ENCODE results near the gene SERPINA6.
"Not testable (repeated sequence)": the region's sequence is repeated elsewhere in the genome, so short reads cannot be mapped to it uniquely, and the experiment has no call there.

SERPINA6 gene

GRCh38 chr14:94328196-94328595 is 5.1 kb upstream of the SERPINA6 start:
- no peak for DNase-seq (ENCODE audit: low spot score)

GRCh38 chr14:94321421-94322271 is 1.5 kb downstream of the SERPINA6 start:
- DNase-seq (ENCODE audit: low spot score), result no peak

GRCh38 chr14:94320243-94320642 is 2.9 kb downstream of the SERPINA6 start:
- no peak for DNase-seq (ENCODE audit: low spot score)

GRCh38 chr14:94317259-94317658 is 5.9 kb downstream of the SERPINA6 start:
- DNase-seq (ENCODE audit: low spot score), result no peak

DNA sequence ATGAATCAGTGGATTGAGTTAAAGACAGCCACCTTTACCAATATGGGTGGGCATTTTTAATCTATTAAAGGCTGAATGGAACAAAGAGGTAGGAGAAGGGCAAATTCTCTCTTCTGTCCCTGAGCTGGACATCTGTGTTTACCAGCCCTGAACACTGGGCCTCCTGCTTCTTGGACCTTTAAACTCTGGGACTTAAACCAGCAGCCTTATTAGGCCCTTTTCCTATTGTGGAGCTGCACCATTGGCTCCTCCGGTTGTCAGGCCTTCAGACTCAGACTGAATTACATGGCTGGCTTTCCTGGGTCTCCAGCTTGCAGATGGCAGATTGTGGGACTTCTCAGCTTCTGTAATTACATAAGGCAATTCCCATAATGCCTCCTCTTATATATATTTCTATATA is 6.4 kb downstream of the SERPINA6 start:
- no peak for DNase-seq (ENCODE audit: low spot score)

DNA sequence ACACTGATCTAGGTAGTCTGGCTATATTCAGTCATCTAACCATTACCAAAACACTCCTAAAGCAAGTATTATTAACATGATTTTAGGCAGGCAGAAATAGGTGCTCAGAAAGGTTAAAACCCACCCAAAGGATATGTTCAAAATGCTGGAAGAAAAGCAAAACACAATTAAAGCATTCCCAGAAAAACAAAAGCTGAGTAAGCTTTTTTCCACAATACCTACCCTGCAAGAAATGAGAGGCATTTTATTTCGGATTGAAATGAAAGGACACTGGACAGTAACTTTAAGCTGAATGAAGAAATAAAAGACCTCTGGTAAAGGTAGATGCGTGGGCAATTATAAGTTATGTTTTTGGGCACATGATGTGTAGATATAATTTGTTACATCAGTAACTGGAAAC is 8.2 kb downstream of the SERPINA6 start:
- DNase-seq (ENCODE audit: low spot score), result no peak

DNA sequence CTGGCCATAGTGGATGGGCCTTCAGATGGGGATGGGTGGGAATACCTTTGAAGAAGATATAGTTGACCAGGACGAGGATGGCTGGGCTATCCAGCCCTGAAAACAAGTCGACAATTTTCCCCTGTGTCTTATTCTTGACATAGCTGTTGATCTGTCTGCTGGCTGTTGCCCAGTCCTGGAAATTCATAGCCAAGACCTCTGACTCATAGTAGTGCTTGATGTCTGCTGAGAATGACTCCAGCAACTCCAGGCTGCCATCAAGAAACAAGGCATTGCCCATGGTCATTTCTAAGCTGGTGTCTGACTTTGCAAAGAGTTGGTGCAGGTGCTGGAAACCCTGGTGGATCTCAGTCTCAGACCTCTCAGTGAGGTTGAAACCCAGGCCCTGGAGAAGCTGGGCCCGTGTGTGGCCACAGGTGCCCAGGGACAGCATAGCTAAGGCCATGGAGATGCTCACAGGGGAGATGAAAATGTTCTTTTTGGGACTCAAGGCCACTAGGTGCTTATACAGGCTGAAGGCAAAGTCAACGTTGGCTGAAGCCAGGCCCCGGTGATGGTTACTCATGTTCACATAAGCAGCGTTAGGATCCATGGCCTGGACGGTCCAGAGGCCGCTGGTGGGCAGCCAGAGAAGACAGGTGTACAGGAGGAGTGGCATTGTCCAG is 9.0 kb downstream of the SERPINA6 start:
- DNase-seq (ENCODE audit: low spot score), result no peak

DNA sequence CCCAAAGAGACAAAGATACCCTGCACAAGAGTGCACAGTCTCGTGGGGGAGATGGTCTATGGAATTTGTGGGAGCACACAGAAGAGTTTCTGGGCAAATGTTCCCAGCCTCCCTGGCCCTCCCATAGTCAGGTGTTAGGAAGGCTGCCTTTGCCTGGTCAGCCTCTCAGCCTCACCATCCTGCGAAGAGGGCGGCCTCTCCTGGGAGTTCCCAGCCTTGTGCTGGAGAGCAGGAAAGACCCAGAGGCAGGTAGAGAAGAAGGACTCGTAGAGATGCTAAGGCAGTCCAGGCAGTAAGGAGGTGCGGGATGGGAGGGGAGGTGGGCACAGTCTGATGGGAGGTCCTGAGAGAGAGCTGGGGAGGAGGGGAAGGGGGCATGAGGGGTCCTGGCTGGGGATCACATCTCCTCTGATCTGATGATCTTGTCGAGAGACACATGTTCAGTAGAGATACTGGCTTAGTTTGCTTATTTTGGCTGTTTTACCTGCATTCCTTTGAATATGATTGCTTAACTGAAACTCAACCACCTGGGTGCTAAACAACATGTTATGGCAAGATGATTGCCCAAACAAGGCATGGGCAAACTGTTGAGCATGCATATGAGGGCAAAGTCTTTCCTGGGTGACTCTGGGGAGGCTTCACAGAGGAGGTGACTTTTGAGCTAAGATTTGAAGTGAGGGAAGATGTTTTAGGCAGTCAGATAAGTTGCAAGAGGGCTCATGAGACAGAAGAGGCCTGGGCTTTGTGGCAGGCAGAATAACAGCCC is 10.5 kb downstream of the SERPINA6 start:
- no peak for DNase-seq (ENCODE audit: low spot score)

GRCh38 chr14:94310248-94310647 is 12.9 kb downstream of the SERPINA6 start:
- no peak for DNase-seq (ENCODE audit: low spot score)

DNA sequence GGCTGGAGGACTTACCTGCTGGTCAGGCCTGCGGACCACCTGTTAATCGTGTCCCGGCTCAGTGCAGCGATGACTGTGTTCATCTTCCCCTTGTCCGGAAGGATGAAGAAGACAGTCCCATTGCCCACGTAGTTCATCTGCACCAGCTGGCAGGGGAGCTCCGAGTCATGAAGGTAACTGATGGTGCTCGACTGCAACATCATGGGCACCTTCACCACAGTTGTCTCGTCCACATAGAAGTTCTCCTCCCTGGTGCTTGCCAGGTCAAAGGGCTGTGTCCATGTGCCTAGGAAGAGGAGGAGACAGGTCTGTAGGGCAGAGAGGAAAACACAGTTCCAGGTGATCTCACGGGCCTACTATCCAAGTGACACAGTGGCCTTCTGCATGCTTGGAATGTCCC is 13.4 kb downstream of the SERPINA6 start:
- no peak for DNase-seq (ENCODE audit: low spot score)

DNA sequence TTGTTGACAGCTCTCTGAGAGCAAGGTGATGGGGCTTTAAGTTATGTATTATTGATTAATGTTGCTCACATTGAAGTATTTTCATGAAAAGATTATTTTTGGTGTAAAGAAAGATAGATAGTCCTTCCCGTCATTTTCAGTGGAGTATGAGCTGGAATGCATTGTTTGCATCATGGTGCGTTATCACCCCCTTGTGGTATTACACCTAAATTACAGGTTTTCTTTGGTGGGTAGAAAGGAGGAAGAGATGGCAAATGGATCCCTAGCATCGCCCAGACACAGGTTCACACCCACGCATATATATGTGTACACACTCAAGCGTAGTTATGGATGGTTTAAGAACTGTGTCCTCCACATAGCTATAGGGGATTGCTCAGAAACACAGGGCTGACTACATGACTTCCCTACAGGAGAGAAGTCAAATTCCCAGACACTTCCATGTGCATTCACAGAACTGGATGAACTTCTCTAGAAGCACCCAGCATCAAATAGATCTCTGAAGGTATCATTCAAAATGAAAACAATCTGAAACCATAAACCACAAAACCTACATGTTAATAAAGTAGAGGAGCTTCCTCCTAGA is 15.6 kb downstream of the SERPINA6 start:
- no peak for DNase-seq (ENCODE audit: low spot score)

DNA sequence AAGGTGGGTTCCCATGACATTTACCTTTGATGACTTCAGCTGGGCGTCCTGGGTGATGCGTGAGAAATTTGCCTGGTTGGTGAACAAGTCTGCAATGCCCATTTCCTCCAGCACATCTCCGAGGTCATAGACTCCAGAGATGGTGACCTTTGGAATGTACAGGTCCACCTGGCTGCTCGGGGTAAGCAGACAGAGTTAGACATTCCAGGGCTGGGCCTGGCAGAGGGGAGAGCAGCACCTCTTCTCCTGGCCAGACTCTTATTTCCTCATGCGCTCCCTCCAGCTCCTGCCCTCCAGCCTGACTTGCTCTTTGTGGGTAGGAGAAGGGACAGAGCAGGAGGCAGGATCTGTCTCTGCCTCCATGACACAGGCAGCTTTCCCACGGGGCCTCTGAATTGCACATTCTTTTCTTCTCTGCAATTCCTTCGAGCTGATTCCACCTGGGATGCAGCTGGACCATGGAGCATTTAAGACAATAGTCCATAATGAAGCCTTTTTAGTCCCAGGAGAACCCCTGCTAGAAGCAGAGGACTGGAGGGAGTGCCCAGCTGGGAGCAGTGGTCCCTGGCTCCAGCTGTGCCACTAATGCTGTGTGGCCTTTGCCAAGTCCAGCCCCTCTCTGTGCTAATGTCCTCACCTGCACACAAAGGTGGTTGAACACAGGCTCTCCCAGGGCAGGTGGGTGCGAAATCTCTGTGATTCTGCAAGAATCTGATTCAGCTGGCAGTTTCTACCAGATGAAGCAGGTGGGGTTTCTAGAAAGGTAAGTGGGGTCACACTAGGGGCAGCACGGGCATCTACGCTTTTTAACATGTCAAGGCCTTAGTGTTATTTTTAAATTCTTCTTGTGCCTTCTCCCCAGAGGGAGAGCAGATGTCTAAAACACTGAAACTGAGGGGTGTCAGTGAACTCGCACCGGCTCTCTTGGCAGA is 16.8 kb downstream of the SERPINA6 start:
- no peak for DNase-seq (ENCODE audit: low spot score)

GRCh38 chr14:94305620-94306019 is 17.5 kb downstream of the SERPINA6 start:
- no peak for DNase-seq (ENCODE audit: low spot score)

DNA sequence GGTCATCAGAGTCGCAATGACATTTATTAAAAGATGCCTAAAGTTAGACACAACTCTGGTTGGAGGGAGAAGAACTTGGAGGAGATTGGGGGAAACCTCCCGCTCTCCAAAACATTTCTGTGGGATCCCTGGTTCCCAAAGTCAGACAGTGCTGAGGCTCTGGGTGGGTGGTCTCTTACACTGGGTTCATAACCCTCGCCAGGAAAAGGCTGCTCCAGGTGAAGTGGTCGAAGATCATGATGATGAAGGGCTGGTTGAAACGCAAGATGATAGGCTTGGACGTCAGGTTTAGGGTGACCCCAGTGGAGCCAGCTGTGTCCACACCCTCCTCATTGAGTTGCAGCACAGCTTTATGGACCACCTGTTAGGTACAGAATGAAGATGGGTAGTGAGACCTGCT is 18.9 kb downstream of the SERPINA6 start:
- DNase-seq (ENCODE audit: low spot score), result no peak

DNA sequence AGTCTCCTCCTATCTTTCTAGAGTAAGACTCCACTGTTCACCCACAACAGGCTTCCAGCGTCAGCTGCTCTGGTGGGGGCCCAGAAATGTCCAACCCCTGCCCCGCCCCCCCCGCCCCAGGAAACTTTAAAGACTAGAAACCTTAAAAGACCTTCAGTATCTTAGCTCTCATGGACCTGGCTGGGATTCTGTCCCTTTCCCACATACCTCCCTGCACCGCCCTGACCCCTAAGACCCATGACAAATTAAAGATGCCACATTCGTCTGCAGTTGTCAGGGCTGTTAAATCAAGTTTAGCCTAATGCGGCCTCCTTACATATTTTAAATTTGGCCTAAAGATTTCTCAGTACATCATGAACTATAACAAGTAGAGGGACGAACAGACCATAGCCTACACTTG is 20.0 kb downstream of the SERPINA6 start:
- no peak for DNase-seq (ENCODE audit: low spot score)

GRCh38 chr14:94298130-94298529 is 25.0 kb downstream of the SERPINA6 start:
- no peak for DNase-seq (ENCODE audit: low spot score)

GRCh38 chr14:94296181-94296545 is 27.0 kb downstream of the SERPINA6 start:
- not testable (repeated sequence) for DNase-seq (ENCODE audit: low spot score)

- DNase-seq (ENCODE audit: low spot score), result no peak
Observed at GRCh38 chr14:94295360-94296180, 27.6 kb downstream of the SERPINA6 start.

GRCh38 chr14:94293578-94293924 is 29.6 kb downstream of the SERPINA6 start:
- DNase-seq (ENCODE audit: low spot score), result no peak

DNA sequence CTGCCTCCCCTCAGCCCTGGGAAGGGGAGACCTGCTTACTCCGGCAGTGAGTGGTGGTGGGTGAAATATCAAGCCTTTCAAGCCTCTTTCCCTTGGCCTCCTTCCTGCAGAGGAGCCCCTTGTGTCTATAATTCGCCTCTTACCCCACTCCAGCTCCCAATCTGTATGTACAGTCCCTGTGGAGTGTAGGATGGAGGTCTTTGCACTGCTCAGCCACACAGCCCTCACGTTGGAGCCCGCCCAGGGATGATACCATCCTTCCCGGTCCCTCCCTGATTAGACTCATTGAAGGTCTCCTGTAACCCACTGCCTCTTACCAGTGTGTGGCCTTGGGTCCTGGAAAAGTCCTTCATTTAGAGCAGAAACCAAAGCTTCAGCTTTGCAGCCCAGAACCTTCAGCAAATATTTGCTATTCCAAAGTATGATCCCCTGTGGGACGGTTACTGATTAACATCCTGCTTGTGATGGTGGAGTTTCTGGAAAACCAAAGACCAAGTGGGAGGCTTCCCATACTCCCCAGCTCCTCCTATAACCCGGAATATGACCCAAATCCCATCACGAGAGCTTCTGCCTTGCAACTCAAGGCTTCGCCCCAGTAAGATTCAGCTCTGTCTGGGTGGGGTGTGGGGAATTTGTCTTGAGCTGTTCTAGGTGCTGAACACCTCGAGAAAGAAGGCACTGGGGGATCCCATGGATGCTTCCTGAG is 30.1 kb downstream of the SERPINA6 start, which contains the start of gene SERPINA10:
Gene SERPINA10 (minus strand): TSS at position 397 of the 706 bp plus-strand sequence. CDS start 2,675 bp downstream, outside the sequence.
- DNase-seq (ENCODE audit: low spot score), result no peak
